Raji (cell line): ENCODE results near the gene HAL.

Experiments used
- POLR2A ChIP-seq: IDR thresholded peaks from 2 replicates; pipeline ENCODE4 v1.6.1; 2011; ENCODE audit warnings: low read depth, low read length, control low read depth; ENCODE audit not compliant: insufficient read depth

Gene HAL, protein sequence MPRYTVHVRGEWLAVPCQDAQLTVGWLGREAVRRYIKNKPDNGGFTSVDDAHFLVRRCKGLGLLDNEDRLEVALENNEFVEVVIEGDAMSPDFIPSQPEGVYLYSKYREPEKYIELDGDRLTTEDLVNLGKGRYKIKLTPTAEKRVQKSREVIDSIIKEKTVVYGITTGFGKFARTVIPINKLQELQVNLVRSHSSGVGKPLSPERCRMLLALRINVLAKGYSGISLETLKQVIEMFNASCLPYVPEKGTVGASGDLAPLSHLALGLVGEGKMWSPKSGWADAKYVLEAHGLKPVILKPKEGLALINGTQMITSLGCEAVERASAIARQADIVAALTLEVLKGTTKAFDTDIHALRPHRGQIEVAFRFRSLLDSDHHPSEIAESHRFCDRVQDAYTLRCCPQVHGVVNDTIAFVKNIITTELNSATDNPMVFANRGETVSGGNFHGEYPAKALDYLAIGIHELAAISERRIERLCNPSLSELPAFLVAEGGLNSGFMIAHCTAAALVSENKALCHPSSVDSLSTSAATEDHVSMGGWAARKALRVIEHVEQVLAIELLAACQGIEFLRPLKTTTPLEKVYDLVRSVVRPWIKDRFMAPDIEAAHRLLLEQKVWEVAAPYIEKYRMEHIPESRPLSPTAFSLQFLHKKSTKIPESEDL

DNA sequence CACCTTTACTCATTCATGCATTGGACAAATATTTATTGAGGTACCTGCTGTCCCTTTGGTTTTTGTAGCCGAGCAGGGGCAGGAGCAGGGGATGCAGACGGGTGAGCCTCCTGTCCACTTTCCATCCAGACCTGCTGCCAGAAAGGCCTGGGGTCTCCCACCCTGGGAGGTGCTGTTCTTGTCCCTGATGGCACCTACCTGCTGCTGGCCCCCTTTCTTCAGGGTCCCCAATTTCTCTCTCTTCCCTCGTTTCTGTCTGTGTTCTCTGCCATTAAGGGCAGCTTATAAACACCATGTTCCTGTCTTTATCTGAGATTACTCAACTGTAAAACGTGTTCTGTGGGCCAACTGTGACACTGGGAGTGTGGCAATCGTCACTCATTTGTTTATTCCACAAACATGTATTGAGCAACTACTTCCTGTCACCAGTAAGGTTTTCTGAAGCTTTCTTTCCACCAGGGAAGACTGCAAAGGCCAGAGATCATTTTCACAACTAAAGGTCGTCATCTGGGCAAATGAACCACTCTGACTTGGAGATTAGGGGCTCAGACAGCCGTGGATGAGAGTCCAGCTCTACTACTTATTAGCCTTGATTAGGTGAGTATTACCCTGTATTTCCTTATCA is at the start of gene HAL:
TSS of gene HAL (minus strand) at position 311 of the 625 bp plus-strand sequence. CDS start 434 bp downstream, outside the sequence.
- TF ChIP-seq POLR2A, result no peak

DNA sequence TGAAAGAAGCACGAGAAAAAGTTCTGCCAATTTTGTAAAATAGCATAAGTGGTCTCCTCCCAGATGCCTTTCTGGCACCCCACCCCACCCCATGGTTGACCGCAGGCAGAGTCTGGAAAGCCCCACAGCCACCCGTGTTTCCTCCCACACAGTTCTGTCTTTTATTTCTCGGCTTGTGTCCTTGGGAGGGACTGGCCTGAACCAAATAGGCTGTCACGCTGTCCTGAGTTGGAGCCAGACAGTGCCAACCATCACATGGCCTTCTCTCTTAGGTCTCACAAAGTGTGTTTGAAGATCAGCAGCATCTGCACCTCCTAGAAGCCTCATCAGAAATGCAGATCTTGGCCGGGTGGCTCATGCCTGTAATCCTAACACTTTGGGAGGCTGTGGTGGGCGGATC is 49.4 kb upstream of the HAL start:
- TF ChIP-seq POLR2A, result no peak

DNA sequence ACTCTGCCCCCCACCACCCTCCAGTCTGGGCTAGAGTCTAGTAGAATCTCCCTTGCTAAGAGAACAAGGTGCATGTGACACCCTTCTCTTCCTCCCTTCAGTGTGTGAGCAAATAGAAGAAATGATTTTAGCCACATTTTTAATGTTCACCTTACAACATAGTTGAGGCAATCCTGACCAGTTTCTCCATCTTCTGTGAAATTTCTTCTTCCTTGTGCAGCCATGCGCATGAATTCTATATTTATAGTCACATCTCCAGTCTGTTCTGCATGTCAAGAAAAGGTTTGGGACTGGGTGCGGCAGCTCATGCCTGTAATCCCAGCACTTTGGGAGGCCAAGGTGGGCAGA is 48.8 kb upstream of the HAL start:
- no peak for TF ChIP-seq POLR2A

DNA sequence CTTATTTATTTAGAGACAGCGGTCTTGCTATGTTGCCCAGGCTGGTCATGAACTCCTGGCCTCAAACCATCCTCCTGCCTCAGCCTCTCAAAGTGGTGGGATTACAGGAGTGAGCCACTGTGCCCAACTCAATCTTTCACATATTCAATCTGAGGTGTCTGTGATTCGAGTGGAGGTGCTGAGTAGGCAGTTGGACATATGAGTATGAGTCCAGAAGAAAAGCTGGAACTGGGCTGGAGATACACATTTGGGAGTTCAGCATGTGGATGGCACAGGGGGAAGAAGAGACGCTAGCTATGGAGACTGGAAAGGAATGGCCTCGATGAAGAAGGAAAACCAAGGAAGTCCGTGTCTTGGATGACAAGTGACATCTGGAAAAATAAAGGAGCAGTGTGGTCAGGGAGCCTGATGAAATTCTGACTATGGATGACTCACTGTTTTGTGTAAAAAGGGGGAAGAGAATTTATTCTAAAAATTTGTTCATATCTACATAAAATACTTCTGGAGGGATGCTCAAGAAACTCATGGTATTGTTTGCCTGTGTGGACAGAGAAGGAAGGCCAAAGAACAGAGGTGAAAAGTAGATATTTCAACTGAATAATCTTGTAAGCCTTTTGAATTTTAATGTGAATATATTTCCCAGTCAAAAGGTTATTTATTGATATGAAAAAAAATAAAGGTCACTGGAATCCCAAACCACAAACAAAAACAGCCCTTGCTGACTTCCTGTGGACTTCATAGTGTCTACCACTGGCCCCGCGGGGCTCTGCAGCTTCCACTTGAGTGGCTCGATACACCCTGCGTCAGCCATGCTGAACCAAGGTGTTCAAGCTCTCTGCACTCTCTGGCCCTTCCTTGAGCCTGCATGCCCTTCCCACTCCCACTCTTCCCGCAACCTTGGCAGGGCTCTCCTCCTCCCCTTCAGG is 48.1 kb upstream of the HAL start:
- no peak for TF ChIP-seq POLR2A

DNA sequence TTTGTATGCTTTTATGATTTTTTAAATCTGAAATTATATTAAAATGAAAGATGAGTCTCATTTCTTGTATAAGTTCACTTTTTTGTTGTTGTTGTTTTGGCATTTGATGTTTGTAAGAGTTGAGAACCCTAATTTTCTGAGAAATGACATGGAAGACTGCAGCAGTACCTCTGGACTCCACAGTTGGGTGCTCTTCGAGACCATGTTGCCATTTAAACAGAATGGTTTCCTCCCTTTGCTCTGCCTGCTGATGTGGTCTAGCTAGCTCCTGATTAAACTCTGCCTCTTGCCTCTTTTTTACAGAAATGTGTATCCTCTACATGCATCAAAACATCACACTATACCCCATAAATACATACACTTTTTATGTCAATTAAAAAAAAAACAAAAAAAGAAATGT is 45.0 kb upstream of the HAL start:
- no peak for TF ChIP-seq POLR2A

DNA sequence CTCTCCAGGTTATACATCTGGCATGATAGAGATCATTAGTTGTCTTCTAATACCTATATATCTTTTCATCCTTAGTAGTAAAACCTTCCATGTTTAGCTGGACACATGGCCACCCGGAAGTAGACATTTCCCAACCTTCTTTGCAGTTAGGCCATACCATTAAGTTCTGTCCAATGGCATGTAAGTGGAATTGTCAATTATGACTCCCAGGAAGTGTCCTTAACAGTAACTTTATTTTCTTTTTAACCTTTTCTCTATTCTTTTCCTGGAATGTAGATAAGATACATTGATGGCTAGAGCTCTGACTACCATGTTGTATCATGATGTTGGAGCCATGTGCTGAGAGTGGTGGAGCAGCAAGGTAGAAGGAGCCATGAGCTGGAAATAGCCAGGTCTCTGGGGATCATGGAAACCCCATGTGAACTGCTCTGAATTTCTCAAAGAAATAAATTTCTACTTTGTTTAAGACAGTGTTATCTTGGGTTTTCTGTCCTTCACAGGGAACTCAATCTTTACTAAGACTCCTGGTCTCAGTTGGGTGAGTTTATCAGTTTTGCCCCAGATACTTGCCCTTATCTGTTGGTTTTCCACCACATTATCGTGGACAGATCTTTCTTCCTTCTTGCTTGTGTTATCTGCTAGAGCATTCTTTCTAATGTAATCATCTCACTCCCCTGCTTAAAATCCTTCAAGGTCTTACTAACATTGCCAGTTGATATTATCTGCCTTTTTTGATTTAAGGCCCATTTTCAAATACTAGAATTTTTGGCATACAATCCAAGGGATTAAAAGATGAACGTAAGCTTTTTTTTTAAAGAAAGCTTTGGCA is 44.4 kb upstream of the HAL start:
- no peak for TF ChIP-seq POLR2A

DNA sequence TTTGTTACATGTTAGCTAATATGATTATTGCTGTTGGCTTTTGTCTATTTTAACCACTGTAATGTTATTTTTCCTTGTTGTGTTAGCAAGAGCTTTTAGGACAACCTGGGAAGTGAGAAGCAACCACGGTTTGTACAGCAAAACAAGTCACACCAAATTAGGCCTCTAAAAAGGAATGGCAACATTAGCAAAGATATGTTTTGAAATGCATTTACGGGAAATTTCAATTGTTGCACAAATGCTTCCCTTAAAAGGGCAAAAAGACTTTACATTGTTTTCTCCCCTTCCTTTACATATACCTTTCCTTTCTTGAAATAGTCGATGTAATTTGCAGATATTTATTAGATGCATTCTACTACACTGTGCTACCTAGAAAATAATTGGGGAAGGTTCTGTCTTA is 43.4 kb upstream of the HAL start:
- TF ChIP-seq POLR2A, result no peak

DNA sequence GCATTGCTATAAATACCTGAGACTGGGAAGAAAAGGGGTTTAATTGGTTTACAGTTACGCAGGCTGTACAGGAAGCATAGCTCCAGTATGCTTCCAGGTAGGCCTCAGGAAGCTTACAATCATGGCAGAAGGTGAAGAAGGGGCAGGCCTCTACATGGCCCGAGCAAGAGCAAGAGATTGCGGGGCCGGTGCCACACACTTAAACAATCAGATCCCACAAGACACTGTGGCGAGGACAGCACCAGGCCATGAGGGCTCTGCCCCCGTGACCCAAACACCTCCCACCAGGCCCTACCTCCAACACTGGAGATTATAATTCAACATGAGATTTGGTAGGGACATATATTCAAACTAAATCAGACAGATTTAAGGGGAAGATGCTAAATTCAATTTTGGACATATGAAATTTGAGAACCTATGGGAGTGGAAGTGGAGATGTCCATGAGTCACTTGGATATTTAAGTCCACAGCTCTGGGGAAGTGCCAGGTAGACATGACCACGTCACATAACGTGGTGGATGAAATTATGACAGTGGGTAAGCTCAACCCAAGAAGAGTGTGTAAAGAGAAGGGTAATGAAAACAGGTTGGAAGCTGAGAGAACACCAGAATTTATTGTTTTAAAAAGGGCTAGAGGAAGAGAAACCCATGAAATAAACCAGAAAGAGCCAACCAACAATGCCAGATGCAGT is 40.8 kb upstream of the HAL start:
- no peak for TF ChIP-seq POLR2A

DNA sequence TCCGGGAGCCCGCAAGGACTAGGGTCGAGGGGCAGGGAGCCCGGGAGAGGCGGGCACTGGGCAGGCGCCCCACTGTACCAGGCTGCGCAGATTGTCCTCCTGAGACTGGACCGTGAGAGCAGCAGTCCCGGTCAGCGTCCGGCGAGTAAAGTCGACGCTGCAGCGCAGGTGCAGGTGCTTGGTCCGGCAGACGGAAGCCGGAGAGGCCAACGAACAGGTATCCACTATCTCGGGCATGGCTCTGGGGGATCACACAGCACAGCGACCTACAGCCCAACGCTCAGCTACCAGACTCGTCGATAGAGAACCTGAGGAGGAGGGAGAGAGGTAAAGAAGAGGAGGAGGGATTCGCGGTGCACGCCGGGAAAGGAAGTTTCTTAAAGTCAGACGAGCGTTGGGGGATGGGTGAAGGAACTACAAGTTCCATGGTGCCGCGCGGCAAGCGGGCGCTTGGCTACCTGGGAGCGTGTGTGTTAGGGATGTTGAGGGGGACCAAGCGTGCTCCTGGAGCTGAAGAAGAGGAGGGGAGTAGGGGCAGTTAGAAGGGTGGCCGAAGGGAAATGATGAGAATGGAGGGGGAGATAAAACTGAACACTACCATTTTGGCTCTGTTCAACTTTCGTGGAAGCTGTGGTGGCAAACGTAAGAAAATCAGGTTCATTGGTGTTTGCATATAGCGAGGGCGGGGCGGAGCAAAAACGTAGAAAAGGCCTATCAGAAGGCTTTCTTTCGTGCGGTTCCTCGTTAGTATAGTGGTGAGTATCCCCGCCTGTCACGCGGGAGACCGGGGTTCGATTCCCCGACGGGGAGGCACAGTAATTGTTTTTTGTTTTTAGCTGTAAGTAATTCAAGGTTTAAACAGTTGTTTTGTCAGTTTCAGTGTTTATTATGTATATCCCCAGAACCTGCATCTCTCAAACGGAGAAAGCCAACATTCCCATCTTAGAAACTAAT is 39.4 kb upstream of the HAL start, which contains the start of gene LTA4H:
TSS of gene LTA4H (minus strand) at position 305 of the 954 bp plus-strand sequence. CDS start at position 237, 68 bp downstream.
- TF ChIP-seq POLR2A, result peak; percentile 99

DNA sequence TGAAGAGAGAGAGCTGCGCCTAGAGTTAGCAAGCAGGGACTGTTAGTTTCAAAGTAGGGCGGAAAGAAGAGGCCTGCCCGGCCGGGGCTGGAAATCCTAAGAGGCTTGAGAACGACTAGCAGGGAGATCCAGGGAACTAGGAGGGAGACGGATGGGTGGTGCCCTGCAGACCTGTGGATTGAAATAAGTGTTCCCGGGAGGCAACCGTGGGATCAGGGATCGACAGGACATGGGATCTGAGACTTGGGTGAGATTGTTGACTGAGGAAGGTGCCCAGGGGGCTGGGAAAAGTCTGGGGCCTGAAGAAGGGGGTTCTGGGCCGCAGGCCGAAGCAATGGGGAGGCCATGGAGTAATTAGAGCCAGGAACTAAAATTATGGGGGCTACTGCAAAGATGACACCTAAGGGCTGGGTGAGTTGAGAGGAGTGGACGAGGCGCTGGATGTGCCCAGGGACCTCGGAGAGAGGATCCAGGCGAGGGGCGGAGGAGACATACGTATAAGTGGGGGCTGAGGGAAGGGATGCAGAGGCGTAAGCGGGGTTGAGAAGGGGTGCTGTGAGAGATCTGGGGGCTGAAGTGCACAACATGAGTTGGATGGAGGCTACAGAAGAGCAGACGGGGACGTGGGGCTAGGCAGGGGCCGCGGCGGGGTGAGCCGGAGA is 38.6 kb upstream of the HAL start:
- no peak for TF ChIP-seq POLR2A

DNA sequence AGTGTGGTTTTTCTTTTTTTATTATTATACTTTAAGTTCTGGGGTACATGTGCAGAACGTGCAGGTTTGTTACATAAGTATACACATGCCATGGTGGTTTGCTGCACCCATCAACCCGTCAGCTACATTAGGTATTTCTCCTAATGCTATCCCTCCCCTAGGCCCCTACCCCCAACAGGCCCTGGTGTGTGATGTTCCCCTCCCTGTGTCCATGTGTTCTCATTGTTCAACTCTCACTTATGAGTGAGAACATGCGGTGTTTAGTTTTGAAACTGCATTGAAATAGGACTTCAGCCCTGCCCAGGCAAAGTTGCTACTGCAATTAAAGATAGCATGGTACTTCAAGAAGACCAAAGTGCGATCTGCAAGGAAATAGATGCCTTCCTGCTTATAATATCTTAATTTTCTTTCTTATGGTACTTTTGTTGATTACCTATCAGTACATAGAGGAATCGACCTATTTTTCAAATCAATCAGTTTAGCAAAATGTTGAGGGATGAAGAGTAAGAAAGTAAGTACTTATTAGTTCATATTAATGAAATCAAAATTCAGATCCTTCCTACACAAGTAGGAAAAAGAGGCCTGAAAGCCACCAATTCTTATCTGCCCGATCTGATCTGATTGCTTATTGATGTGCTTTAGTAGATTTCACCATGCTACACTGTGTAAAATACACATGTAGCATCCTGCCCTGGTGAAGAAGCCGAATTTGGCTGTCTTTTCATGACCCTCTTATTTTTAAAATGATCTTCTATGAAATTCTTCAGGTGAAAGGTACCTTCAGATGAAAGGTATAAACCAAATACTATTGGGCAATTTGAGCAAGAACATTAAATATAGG is 37.6 kb upstream of the HAL start:
- no peak for TF ChIP-seq POLR2A
